Uterus (tissue), 2 donors: ENCODE measurements around the gene PARD3.

Source experiments
- POLR2A ChIP-seq, 2 donors: fragments of 450-650 bp; IDR thresholded peaks; one replicate each; pipeline ENCODE4 v1.6.1; 2016; ENCODE audit warnings: antibody characterized with exemption in 2 of 2, mild to moderate bottlenecking in 1 of 2, moderate library complexity in 1 of 2
- TF ChIP-seq, protein P1 (sequence below), 4 experiments: fragments of 200-600 bp in 2 of 4; fragments of 450-650 bp in 2 of 4; sonication (generic) in 2 of 4; IDR thresholded peaks; one replicate each; pipeline ENCODE4 v1.5.1; 2016 to 2019; ENCODE audit warnings: antibody characterized with exemption in 4 of 4, mild to moderate bottlenecking in 2 of 4, moderate library complexity in 1 of 4

- TF ChIP-seq, protein P1, sequence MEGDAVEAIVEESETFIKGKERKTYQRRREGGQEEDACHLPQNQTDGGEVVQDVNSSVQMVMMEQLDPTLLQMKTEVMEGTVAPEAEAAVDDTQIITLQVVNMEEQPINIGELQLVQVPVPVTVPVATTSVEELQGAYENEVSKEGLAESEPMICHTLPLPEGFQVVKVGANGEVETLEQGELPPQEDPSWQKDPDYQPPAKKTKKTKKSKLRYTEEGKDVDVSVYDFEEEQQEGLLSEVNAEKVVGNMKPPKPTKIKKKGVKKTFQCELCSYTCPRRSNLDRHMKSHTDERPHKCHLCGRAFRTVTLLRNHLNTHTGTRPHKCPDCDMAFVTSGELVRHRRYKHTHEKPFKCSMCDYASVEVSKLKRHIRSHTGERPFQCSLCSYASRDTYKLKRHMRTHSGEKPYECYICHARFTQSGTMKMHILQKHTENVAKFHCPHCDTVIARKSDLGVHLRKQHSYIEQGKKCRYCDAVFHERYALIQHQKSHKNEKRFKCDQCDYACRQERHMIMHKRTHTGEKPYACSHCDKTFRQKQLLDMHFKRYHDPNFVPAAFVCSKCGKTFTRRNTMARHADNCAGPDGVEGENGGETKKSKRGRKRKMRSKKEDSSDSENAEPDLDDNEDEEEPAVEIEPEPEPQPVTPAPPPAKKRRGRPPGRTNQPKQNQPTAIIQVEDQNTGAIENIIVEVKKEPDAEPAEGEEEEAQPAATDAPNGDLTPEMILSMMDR (IDR thresholded peaks at IDR 0.05), result no peak
- TF ChIP-seq POLR2A (IDR thresholded peaks at IDR 0.05), result no peak
Measured at GRCh38 chr10:34780818-34781380, 34.2 kb downstream of the PARD3 start.
